Fibroblast of lung (primary cell): Measurements from ENCODE around the gene FBXW10B.

Experiments used
- EZH2 ChIP-seq: IDR thresholded peaks from 2 replicates; pipeline ENCODE4 v1.5.1; 2012; ENCODE audit warnings: low read length, control low read depth, mild to moderate bottlenecking; ENCODE audit errors: missing control alignments
- TF ChIP-seq, protein P1 (sequence below), 2 donors: IDR thresholded peaks in 1 of 2; conservative IDR thresholded peaks in 1 of 2; 1 replicate in 1 of 2; 2 replicates in 1 of 2; pipeline ENCODE4 v1.5.1; 2011 to 2012; ENCODE audit warnings: low read length in 2 of 2, control low read depth in 1 of 2, inconsistent platforms in 1 of 2, low read depth in 1 of 2, mild to moderate bottlenecking in 1 of 2

DNA sequence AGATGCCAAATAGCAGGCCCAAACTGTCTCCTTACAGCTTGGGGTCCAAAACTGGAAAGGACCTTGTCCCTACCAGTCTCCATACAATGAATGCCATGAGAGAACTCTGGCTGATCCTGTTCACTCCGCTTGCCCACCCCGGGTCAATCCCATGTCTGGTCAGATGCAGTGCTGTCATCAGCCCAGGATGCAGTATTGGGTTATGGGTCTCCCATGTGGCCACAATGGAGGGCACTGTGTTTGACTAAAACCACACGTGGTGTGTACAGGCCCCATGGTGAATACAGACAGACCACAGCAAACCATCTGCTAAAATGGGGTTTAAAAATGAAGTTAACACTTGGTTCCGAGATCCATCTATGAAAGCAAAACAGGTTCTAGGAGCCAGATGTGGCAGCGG lies 44.2 kb upstream of the FBXW10B start:
- TF ChIP-seq, protein P1, sequence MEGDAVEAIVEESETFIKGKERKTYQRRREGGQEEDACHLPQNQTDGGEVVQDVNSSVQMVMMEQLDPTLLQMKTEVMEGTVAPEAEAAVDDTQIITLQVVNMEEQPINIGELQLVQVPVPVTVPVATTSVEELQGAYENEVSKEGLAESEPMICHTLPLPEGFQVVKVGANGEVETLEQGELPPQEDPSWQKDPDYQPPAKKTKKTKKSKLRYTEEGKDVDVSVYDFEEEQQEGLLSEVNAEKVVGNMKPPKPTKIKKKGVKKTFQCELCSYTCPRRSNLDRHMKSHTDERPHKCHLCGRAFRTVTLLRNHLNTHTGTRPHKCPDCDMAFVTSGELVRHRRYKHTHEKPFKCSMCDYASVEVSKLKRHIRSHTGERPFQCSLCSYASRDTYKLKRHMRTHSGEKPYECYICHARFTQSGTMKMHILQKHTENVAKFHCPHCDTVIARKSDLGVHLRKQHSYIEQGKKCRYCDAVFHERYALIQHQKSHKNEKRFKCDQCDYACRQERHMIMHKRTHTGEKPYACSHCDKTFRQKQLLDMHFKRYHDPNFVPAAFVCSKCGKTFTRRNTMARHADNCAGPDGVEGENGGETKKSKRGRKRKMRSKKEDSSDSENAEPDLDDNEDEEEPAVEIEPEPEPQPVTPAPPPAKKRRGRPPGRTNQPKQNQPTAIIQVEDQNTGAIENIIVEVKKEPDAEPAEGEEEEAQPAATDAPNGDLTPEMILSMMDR (conservative IDR thresholded peaks at IDR 0.05 in 1 of 2, IDR thresholded peaks at IDR 0.05 in 1 of 2; ENCODE audit: low read depth in 1 of 2, low read length in 2 of 2) = no peak
- no peak for TF ChIP-seq EZH2
